ENCODE results near the gene ADIRF.
"Not testable (repeated sequence)": the region's sequence is repeated elsewhere in the genome, so short reads cannot be mapped to it uniquely, and the experiment has no call there.

The ADIRF gene

GRCh38 chr10:86968271-86968993, at the start of gene ADIRF:
TSS of gene ADIRF (plus strand) at chr10:86968482. CDS start at chr10:86968545, 63 bp downstream.
- no peak for DNase-seq (ENCODE audit: low read depth)

- no peak for DNase-seq (ENCODE audit: low read depth)
Observed at GRCh38 chr10:86922553-86922961, 45.7 kb upstream of the ADIRF start.

DNA sequence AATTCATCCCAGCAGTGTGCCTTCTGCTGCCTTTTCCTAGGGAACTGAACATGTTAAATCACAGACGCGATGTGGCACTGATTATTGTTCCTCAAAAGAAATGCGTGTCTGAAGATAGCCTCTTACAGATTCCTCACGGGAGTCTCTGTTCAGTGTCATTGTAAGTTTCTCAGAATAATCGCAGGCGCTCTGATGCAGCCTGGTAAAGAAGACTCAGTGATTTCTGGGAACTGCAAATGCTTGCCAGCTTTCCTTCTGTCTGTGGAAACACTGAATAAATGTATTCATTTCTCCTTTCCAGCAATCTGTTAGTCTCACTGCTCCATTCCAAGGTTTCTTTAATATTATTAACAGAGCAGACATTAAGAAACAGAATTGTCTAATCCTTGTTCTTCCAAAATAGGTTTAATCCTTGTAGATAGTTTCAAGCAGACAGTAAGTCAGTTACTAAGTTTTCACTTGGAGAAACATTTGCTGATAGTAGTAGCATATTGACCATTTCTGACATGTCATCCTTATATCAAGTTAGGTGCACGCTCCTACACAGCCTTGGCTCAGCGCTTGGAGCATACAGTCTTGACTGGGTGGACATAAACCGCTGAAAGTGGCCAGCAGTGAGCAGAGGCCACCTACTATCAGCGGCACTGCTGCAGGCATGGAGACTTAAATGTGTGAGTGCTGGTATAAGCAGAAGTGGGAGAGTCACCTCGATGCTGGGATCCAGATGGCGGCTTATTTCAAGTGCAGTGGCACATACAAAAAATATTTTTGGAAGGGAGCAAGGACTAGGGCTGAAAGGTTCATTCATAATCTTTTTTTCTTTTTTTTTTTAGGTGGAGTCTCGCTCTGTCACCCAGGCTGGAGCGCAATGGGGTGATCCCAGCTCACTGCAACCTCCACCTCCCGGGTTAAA, 38.6 kb upstream of the ADIRF start:
- no peak for DNase-seq (ENCODE audit: low read depth)

GRCh38 chr10:86931872-86932271, 36.4 kb upstream of the ADIRF start:
- no peak for DNase-seq (ENCODE audit: low read depth)

DNA sequence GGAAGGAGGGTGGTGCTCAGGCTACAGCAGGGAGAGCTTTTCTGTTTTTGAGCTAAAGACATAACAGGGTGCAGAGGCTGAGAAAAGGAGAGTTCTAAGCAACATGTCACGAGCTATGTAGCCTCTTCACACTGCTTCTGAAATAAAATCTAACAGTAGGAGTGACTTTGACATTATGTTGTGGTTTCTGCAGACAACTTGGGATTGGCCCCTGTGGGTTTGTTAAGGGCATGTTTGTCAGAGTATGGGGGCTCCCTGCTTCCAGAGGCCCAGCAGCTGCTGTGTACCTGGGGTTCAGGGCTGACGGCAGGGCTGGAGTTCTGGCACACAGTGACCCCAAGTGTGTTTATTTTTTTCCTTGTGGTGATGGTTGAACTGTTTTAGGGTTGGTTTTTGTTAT, 35.6 kb upstream of the ADIRF start:
- no peak for DNase-seq (ENCODE audit: low read depth)

DNA sequence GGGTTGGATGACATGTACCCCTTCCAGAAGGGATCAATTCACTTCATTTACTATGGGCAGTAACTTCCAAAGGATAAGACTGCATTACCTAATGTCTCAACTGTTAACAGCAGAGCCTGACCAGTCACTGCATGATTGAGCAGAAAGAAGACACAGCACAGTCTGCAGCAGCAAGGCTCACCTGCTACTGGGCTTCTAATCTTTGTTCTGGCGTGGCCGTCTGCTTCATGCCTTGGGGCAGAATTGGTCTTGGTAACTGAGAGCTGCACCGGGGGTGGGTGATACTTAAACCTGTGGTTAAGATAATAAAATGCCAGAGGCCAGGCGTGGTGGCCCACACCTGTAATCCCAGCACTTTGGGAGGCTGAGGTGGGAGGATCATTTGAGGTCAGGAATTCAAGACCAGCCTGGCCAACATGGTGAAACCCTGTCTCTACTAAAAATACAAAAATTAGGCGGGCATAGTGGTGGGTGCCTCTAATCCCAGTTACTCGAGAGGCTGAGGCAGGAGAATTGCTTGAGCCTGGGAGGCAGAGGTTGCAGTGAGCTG, 34.0 kb upstream of the ADIRF start:
- not testable (repeated sequence) for DNase-seq (ENCODE audit: low read depth)

DNA sequence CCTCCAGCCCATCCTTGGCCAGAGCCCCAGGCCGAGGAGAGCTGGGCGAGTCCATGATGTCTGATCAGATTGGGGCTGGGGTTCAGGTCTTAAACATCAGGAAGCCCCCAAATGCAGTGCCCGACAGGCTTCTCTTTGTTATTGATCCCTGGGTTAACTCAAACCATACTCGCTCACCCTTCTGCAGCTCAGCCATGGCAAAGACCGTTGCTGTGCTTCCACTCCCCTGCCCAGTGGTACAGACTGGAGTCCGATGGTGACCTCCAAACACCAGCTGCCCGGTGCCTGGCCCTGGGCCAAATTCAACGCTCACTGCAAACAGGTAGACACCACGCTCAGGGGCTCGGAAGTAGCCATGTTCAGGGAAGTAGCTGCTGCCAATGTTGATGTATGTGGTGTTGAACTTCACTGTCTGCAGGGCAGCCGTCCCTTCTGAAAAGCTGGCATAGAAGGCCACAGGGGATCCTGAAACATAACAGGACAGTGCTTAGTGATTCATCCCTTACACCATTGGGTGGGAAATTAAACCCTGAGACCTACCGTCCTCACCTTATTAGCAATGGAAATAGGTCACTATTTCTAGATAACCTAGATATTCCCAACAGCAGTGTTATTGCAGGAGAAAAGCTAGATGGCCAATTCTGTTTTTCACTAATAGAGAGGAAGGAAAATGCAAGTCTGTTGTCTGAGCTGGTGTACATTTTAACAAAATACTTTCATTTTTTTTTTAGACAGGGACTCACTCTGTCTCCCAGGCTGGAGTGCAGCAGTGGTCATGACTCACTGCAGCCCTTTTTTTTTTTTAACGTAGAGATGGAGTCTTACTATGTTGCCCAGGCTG, 31.4 kb upstream of the ADIRF start:
- DNase-seq (ENCODE audit: low read depth) = no peak

- DNase-seq (ENCODE audit: low read depth) = no peak
Observed at GRCh38 chr10:86937502-86938154, 30.7 kb upstream of the ADIRF start.

DNA sequence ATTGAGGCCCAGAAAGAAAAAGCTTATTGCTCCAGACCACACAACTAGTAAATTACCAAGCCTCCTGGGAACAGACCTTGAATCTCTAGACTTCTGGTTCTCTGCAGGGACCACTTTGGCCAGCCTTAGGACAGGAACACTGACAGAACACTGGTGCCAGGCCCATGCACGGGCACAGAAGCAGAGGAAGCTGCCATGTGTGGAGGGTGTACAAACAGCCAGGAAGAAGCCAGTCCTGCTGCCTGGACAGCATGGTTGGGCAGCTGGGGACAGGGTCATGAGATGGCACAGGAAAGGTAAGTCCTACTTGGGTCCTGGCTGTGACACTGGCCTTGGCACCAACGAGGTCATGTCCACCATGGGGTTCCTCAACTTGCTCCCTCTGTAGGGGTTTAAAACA, 30.0 kb upstream of the ADIRF start:
- DNase-seq (ENCODE audit: low read depth) = no peak

- DNase-seq (ENCODE audit: low read depth) = not testable (repeated sequence)
Observed at GRCh38 chr10:86940076-86940475, 28.2 kb upstream of the ADIRF start.

DNA sequence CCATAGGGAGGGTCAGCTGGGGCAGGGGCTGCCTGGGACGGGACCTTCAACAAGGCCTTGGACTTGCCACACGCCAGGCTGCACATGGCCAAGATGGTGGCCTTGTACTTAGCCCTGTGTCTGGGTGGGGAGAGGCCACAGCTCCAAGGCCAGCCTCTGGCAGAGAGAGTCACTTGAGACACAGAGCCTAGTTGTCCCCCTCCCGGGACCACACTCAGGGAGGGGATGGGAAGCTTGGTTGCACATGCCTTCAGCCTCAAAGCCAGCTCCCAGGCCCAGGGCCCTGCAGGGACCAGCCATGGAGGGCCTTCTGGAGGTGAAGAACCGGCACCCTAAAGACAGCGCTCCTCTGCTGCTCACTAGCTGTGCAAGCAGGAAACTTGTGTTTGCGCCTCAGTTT, 27.6 kb upstream of the ADIRF start:
- DNase-seq (ENCODE audit: low read depth) = no peak

DNA sequence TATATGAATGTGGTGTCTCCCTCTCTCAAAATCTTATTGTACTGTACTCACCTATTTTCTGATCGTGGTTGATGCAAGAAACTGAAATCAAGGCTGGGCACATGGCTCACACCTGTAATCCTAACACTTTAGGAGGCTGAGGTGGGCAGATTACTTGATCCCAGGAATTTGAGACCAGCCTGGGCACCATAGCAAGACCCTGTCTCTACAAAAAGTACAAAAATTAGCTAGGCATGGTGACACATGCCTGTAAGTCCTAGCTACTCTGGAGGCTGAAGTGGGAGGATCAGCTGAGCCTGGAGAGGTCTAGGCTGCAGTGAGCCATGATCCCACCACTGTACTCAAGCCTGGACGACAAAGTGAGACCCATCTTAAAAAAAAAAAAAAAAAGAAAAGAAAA, 26.9 kb upstream of the ADIRF start:
- DNase-seq (ENCODE audit: low read depth) = no peak

DNA sequence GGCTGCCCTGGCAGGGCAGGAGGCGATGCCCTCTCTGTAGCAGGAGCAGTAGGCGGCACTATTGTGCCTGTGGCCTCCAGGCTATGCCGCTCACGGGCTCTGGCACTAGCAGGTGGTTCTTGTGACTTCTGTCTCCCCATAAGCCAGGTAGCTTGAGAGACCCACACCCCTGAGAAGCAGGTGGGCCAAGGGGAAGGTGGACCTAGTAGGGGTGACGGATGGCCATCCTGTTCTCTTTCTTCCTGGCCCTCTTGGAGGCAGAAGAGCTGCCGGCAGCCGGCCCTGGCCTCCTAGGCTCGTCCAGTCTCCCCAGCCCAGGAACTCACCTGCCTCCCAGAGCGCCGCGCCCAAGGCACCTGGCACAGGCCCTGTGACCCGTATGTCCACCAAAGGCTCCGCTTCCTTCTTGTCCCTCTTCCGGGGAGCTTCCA, 26.3 kb upstream of the ADIRF start:
- no peak for DNase-seq (ENCODE audit: low read depth)

GRCh38 chr10:86942441-86943315, 25.6 kb upstream of the ADIRF start:
- DNase-seq (ENCODE audit: low read depth) = no peak

DNA sequence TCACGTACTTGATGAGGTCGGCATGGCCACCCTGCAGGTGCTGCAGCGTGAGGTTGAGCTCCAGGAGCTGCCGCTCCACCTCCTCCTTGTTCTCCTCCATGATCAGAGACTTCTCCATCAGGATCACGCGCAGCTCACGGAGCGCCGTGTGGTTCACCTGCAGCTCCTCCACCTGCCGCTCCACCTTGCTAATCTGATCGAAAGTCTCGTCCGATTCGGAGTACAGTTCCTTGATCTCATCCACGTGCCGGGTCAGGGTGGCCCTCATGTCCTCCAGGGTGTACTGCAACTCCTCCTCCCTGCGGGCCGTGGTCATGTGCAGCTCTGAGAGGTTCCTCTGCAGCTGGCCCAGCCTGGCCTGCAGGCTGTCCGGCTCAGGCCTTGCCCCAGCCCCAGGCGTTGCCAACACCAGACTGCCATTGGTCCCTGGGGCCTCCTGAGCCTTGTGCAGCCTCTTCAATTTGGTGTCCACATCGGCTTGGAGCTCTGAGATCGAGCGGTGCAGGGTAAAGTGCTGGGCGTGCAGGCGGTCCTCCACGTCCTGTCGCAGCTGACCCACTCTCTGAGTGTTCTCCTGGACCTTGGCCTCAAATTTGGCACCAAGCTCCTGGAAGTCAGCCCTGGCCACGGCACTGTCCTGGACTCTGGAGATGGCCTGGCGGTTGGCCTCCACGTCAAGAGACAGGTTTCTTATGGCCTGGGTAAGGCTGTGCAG, 24.8 kb upstream of the ADIRF start:
- no peak for DNase-seq (ENCODE audit: low read depth)

GRCh38 chr10:86944031-86944419, 24.3 kb upstream of the ADIRF start:
- no peak for DNase-seq (ENCODE audit: low read depth)

DNA sequence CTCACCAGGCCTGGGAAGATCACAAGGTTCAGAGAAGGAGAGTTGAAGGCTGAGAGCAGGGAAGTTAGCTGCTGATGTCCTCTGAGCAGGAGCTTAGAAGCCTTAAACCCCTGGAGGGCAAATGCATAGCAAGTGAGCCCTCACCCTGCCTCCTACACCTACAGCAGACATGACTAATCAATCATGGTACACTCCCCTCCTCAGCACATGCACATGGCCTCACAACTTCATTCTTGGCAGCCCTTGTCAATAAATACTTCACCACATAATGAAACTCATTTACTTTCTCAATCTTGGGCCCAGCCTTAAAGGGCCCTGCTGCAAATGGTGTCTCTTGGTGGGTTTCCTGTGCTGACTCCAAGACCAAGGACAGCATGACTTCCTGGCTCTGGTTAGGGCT, 23.8 kb upstream of the ADIRF start:
- DNase-seq (ENCODE audit: low read depth) = no peak

- DNase-seq (ENCODE audit: low read depth) = no peak
Observed at GRCh38 chr10:86944907-86945306, 23.4 kb upstream of the ADIRF start.

- no peak for DNase-seq (ENCODE audit: low read depth)
Observed at GRCh38 chr10:86945361-86946212, 22.7 kb upstream of the ADIRF start.

Data from GM04504 (cell line).